ENCODE results near the gene PC.

The PC gene

DNA sequence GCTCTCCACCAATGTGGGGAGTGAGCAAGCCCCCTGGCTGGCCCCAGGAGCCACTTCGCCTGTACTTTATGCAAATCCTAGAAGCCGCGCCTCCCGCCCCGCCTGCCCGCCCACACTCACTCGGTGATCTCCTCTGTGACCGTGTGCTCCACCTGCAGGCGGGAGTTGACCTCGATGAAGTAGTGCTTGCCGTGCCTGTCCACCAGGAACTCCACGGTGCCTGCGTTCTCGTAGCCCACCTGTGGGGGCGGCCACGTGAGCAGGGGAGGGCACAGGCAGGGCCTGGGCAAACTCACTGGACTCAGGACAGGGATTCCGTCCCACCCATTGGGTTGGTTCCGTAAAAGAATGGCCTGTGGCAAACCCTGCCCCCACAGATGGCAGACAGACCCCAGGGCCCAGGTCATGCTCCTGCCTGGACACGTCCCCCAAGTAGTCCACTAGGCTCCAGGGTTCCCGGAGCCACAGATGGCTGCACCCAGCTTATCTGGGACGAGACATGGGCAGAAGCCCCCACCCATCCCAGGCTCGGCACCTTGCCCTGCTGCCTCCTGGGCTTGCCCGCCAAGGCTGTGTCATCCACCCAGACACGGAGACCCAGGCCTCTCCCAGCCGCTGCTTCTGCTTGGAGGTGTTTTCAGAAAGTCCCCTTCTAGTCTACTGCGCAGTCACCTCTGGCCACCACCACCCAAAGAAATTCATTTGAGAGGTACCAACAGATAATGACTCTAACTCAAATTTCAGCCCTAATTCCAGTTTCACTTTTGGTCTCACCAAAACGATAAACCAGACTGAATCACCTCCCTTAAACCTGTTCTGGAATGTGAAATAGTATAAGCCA, 89.2 kb downstream of the PC start:
- in situ Hi-C loops (cut with MboI; ENCODE audit: low sequenced_read_pairs) = no loop called here

DNA sequence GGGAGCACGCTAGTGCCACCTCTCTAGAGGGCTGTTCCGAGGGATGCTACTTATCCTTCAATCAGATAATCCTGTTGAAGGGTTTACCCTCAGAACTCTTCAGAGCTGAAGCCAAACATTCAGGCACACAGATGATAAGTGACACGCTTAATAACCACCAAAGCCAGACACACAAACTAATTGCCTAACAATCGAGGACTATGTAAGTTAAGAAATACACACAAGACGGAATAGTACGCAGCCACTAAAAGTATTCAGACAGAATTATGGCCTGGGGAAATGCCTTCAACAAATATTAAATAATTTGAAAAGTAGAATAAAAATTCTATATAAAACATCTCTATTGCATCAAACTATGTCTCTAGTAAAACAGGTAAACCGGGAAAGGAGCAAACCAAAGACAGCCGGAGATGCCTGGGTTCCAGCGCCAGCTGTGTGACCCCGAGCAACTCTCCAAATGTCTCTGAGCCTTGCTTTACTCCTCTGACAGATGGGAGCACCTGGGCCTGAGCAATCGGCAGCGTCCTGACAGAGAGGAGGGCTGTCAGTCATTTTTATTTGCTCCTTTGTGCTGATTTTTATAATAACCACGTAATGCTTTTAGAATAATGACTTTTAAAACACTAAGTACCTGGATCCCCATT, 90.0 kb downstream of the PC start:
- in situ Hi-C loops (cut with MboI; ENCODE audit: low sequenced_read_pairs) = no loop called here

DNA sequence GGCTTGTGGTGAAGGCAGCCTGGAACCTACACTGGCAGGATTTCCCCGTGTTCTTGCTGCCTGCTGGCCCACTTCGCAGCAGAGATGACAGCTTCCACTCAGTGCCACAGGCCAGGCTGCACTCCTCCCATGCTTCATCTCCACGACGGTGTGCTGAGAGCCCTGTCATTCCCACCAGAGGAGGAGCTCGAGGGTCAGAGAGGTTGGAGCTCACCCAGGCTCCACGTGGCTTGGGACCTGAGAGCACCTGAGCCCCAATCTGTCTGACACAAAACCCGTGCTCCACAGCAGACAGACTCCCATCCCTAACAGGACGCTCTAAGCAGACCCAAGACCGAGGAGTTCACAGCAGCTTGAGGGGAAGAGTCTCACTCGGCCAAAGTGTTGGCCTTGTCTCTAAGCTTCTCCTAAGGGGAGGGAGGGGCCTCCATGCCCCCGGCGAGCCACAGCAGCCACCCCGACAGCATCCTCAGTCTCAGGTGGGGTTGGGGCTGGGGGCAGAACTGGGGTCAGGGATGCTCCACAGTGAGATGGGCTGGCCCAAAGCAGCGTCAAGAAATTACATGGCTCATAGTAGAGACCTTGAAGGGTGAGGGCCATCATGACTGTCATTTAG, 90.7 kb downstream of the PC start:
- in situ Hi-C loops (cut with MboI; ENCODE audit: low sequenced_read_pairs) = no loop called here

DNA sequence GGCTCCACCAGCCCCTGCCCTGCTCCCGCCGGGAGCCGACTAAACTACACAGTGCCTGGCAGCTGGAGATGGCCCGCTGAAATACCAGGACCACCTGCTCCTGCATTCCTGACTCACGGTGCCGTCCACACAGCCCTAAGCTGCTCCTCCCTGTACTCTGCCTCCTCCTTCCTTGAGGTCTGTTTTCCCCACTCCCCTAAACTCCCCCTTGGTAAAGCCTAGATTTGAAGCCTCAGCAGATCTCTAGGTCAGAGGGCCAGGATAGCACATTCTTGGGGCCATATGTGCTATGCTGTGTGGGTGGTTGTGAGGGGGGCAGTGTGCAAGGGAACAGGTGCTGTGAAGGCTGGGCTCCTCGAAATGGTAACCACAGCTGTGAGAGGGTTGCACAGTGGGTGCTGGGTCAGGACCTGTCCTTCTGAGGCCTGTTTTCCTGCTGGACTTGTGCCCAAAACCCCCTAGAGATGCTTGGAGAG, 91.6 kb downstream of the PC start:
- in situ Hi-C loops (cut with MboI; ENCODE audit: low sequenced_read_pairs) = no loop called here

DNA sequence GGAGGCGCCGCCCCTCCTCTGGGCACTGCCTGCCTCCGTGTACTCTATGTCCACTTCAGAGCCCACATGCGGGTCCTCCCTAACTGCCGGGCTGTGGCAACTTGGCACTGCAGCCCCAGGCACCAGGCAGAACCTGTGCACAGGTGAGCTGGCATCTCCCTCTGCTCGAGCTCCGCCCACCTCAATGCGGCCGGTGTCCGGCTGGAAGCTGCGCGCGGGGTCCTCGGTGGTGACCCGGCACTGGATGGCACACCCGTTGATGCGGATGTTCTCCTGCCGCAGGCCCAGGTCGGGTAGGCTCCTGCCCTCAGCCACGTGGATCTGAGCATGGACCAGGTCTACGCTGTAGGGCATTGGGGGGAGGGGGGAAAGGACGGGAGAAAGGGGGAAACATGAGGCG, 92.2 kb downstream of the PC start:
- in situ Hi-C loops (cut with MboI; ENCODE audit: low sequenced_read_pairs) = no loop called here

DNA sequence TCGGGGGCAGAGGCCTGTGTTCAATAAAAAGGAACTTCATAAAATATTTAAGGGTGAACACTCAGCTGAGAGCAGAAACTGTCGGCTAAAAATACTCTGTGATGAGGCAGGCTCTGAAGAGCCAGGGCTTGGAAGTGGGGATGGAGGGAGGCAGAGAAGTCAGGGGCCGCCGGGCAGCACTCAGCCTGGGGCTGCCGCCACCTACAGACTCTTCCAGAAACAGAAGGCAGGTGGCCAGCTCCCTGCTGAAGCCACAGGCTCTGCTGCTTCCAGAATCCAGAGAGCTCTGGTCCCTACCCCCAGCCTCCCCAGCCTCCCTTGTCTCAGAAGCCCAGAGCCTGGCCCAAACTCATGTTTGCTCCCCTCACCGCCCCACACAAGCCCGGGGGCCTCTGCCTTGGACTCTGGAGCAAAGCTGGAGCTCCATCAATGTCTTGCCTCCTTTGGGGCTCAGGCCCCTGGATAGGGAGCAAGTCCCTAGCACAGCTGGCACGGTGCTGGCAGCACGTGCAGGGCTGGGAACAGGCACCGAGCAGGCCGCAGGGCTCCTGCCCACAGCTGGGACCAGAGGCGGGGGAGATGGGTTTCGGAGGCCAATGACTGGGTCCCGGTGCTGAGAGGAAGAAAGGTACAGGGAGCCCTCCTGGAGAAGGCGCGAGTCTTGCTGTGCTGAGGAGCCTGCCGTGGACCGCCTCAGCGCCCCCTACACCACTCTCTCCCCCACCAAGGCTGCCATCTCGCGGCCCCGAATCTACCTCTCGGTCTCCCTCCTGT, 93.1 kb downstream of the PC start:
- in situ Hi-C loops (cut with MboI; ENCODE audit: low sequenced_read_pairs) = no loop called here

DNA sequence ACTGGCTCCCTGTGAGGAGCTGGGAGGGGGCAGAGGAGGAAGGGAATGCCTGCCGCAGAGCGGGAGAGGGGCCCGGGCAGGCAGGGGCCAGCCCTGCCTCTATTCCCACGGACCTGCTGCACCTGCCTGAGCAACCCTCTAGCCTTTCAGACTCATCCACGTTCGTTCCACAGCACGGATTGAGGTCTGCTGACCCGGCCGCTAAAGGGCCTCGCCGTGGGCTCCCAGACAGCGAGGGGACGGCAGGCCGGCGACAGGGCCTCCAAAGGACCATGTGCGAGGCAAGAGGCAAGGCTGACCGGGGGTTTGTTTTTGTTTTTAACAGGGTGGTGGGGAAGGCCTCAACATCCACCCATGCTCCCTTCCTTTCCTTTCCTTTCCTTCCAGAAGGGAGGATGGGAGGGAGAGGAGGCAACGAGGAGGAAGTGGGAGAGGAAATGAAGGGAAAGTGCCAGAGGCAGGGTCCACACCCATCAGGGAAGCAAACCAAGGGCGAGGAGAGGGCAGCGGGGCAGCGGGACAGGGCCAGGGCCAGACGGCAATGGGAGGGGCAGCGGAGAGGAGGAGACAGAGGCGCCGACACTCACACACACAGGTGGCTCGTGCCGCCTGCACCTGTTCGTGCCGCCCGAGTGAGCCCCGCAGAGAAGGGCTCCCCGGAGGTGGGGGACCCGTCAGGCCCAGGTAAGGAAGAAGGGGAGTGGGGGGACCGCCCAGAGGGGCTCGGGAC, 93.8 kb downstream of the PC start:
- in situ Hi-C loops (cut with MboI; ENCODE audit: low sequenced_read_pairs) = no loop called here

DNA sequence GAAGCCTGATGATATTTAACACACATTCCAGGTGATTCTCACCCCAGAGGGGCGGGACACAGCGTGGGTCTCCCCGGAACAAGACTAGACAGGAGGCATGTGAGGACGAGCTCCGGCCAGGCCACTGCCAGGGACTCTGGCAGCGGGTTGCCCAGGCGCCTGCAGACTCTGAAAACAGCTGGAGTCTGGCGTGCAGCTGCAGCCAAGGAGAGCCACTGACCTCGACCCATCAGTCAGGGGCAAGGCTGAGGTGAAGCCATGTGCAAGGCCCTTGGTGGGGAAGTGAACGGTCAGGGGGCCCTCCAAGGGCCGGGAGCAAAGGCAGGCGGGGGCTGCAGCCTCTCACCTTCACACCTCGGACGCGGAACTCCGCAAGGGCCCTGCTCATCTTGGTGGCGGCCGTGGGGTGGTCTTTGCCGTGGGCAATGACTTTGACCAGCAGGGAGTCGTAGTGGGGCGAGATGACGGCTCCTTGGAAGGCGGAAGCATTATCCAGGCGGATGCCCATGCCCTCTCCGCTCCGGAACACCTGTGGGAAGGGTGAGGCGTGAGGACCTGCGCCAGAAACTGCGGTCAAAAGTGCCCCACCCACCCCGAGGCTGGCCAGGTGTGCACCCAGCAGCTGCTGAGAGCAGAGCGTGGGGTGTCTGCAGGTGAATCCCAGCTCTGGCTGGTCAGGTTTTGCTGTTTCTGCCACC, 94.6 kb downstream of the PC start:
- in situ Hi-C loops (cut with MboI; ENCODE audit: low sequenced_read_pairs) = no loop called here

DNA sequence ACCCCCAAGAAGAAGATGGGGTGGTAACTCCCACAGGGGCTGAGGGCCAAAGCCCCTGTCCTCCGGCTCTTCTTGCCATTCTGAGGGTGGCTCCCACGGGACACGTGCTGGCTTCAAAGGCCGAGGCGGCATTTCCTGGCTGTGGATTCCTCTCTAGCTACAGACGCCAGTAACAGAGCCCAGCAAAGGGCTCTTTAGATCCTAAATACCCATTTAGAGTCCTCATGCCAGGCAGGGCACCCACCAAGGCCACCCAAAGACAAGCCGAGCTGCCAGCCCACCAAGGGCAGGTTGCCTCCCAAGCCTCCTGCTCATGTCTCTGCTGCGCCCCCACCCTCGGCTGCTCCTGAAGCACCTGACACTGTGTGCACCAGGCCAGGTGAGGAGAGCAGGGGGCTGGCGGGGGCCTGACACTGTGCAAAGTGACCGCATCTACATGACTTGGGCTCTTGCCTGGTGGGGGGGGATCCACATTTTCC, 95.6 kb downstream of the PC start:
- in situ Hi-C loops (cut with MboI; ENCODE audit: low sequenced_read_pairs) = no loop called here

DNA sequence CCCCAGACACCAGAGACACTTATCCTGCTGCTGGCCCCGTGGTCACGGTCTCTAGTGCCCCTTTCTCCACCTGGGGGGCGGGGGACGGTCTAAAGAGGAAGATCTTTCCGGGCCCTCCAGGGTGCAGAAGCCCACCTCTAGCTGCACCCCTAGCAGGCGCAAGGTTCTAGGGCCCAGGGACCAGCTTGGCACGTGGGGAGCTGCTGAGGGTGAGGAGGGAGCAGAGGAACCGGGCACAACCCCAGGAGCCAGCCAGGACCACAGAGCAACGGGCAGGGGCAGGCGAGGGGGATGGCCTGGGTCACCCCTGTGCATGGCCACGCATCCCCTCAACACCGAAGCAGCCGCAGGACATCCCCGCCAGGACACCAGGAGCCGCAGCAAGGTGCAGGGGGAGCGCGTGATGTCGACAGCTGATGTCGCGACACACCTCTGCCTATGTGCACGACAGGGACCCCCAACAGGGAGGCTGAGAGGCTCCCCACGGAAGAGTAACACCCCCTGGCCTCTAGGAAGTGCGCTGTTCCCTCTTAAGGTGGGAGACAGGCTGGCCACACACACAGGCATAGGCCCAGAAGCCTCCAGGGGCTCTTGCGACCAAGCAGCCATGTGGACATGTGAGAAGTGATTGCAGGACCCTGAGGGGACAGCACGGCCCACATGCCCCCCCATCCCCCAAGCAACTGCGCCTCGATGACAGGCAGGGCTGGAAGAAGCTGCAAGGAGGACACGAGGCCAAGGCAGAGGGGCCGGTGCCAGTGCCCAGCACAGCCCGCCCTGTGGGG, 96.2 kb downstream of the PC start:
- in situ Hi-C loops (cut with MboI; ENCODE audit: low sequenced_read_pairs) = no loop called here

GRCh38 chr11:66861038-66861773, 97.0 kb downstream of the PC start:
- in situ Hi-C loops (cut with MboI; ENCODE audit: low sequenced_read_pairs) = no loop called here

DNA sequence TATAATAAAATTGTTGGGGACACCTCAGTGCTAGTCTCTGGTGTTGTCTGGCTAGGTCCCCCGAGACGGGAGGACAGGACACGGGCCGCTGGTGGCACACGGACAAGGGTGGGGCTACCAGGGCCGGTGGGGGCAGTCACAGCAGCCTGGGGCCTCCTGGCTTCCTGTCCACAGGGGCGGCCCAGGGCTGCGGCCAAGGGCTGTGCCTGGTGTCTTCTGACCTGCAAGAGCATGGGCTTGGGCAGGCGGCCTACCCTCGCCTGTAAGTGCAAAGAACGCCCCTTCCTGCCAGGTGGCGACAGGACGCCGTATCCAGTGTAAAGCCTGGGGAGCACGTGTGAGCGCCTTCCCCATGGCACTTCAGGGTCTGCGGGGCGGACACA, 97.7 kb downstream of the PC start:
- in situ Hi-C loops (cut with MboI; ENCODE audit: low sequenced_read_pairs) = no loop called here

DNA sequence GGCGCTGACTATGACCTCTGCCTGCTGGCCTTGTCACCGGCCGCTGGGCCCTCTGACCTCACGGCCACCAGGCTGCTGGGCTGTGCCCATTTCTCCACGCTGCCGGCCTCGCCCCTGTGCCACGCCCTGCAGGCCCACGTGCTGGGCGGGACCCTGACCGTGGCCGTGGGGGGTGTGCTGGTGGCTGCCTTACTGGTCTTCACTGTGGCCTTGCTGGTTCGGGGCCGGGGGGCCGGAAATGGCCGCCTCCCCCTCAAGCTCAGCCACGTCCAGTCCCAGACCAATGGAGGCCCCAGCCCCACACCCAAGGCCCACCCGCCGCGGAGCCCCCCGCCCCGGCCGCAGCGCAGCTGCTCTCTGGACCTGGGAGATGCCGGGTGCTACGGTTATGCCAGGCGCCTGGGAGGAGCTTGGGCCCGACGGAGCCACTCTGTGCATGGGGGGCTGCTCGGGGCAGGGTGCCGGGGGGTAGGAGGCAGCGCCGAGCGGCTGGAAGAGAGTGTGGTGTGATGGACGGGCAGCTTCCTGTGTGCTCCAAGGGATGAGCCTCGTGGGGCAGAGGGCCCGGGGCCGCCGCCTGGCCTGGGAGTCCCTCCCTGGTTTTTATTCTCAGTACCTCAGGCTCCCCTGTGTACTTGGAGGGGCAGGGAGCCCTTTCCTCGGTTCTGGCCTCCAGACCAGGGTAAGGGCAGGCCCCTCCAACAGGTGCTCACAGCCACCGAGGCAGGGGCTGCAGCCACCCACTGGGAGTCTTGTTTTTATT, 98.3 kb downstream of the PC start:
- in situ Hi-C loops (cut with MboI; ENCODE audit: low sequenced_read_pairs) = no loop called here

DNA sequence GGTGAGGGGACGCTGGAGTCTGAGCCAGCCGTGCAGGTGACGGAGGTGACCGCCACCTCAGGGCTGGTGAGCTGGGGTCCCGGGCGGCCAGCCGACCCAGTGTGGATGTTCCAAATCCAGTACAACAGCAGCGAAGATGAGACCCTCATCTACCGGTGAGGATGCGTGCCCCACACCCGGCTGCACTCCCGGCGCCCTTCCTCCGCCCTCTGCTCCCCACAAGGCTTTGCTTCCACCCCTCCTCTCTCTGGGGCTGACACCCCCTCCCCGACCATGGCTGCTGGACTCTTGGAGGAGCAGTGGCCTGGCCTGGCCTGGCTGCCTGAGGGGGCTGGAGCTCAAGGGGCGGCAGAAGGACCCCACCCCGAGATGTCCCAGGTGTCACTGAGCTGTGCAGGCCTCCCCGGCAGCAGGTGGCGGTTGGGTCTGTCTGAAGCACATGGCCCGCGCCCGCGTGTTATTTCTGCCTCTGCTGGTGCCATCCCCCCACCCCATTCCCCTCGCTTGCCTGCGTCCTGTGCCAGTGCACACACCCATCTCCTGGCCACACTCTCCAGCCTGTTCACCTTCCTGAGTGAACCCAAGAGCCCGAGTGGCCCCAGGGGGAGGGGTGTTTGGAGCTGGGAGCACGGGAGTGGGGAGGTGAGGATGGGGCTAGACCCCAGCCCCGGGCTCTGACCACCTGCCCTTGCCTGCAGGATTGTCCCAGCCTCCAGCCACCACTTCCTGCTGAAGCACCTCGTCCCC, 99.1 kb downstream of the PC start:
- in situ Hi-C loops (cut with MboI; ENCODE audit: low sequenced_read_pairs) = no loop called here

- in situ Hi-C loops (cut with MboI; ENCODE audit: low sequenced_read_pairs) = no loop called here
These were observed 99.8 kb downstream of the PC start for GRCh38 chr11:66858186-66858938.

GRCh38 chr11:66857927-66858185, 100.3 kb downstream of the PC start:
- in situ Hi-C loops (cut with MboI; ENCODE audit: low sequenced_read_pairs) = no loop called here

All from HL-60/S4 treated with phorbol 12-myristate 13-acetate at 8.2 ng/mL for 4 days and 3 days (cell line).